Measurements from ENCODE around the gene HDDC2. TPM values are rescaled to one million over a fixed set of nuclear protein-coding genes. Genes with fewer than 3 reads are reported as not detected.

Gene HDDC2
- total RNA-seq, 2 experiments from 2014 or later = 19.4 to 21.6 TPM

DNA sequence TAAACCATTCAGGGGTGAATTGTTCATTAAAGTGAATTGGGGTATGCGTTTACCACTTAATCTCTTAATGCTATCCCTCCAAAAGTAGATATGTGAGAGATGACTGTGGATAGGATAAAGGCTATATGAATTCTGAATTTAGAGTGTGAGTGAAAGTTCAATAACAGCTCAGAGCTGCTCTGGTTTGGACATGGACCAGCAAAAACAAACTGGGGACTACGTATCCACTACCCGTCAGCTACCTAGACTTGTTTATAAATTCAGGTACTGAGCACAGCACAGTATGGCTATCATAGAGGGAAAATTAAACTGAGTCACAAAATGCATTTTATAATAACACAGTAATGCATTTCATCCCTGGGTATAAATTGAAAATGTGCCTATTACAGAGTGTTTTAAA lies 44.4 kb downstream of the HDDC2 start:
- no peak overlapping the region for H3K27ac Mint-ChIP-seq
- ATAC-seq (ENCODE audit: poor library complexity) (no peak), DNase-seq (no peak)
- CTCF ChIA-PET = no interaction called here
- no peaks in the 10 kb centered on the region for H3K4me1 ChIP-seq (ENCODE audit: insufficient read depth, low read length)
- H3K27me3 Mint-ChIP-seq = no peaks in the 10 kb centered on the region
- H3K9me3 Mint-ChIP-seq = no peaks in the 10 kb centered on the region
- H3K4me3 Mint-ChIP-seq = no peak overlapping the region
- H3K4me1 Mint-ChIP-seq (ENCODE audit: low read depth) = no peaks in the 10 kb centered on the region
- no peaks in the 10 kb centered on the region for H3K9me3 ChIP-seq (ENCODE audit: control insufficient read depth in 1 of 2, insufficient read depth in 1 of 2, low read length in 2 of 2)
- H3K27me3 ChIP-seq (ENCODE audit: control insufficient read depth in 1 of 2, insufficient read depth in 2 of 2, low read length in 2 of 2) = no peaks in the 10 kb centered on the region
- intact Hi-C loops (cut with DNase I, micrococcal nuclease) = no loop called here
- no peaks in the 10 kb centered on the region for H3K36me3 Mint-ChIP-seq (ENCODE audit: low read depth)
- TF ChIP-seq, protein P1, sequence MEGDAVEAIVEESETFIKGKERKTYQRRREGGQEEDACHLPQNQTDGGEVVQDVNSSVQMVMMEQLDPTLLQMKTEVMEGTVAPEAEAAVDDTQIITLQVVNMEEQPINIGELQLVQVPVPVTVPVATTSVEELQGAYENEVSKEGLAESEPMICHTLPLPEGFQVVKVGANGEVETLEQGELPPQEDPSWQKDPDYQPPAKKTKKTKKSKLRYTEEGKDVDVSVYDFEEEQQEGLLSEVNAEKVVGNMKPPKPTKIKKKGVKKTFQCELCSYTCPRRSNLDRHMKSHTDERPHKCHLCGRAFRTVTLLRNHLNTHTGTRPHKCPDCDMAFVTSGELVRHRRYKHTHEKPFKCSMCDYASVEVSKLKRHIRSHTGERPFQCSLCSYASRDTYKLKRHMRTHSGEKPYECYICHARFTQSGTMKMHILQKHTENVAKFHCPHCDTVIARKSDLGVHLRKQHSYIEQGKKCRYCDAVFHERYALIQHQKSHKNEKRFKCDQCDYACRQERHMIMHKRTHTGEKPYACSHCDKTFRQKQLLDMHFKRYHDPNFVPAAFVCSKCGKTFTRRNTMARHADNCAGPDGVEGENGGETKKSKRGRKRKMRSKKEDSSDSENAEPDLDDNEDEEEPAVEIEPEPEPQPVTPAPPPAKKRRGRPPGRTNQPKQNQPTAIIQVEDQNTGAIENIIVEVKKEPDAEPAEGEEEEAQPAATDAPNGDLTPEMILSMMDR (IDR thresholded peaks at IDR 0.05) = no peak
- POLR2A ChIA-PET = no interaction called here
- no peaks in the 10 kb centered on the region for H3K36me3 ChIP-seq (ENCODE audit: insufficient read depth, low read length)
- H3K27ac ChIP-seq (ENCODE audit: low read depth in 1 of 2, low read length in 2 of 2) = no peak overlapping the region
- H3K4me3 ChIP-seq (ENCODE audit: low read length) = no peak overlapping the region

DNA sequence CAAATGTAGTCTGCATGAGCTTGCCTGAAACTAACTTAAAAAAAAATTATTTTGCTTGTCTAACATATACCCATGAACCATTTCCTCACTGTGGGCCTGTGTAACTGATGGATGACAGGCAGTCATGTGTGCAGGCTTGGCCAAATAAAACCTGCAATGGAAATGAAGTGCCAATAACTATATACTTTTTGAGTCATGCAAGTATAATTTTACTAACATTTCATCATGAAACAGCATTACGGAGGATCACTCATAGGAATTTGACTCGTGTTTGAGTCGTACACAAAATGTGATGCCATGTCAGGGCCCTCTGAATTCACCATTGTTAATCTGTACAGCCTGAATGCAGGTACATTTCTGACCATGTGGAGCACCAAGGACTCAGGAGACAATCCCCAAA lies 46.6 kb downstream of the HDDC2 start:
- no peak overlapping the region for H3K27ac Mint-ChIP-seq
- no peaks in the 10 kb centered on the region for H3K27me3 Mint-ChIP-seq
- Histone ChIP-seq H3K27ac (ENCODE audit: low read depth in 1 of 2, low read length in 2 of 2) (no peak overlapping the region), H3K36me3 (ENCODE audit: insufficient read depth, low read length) (no peaks in the 10 kb centered on the region), H3K4me1 (ENCODE audit: insufficient read depth, low read length) (no peaks in the 10 kb centered on the region), H3K9me3 (ENCODE audit: control insufficient read depth in 1 of 2, insufficient read depth in 1 of 2, low read length in 2 of 2) (no peaks in the 10 kb centered on the region), H3K4me3 (ENCODE audit: low read length) (no peak overlapping the region), H3K27me3 (ENCODE audit: control insufficient read depth in 1 of 2, insufficient read depth in 2 of 2, low read length in 2 of 2) (no peaks in the 10 kb centered on the region)
- DNase-seq = no peak
- intact Hi-C loops (cut with DNase I, micrococcal nuclease) = no loop called here
- H3K9me3 Mint-ChIP-seq = no peaks in the 10 kb centered on the region
- ATAC-seq (ENCODE audit: poor library complexity) = no peak
- no peaks in the 10 kb centered on the region for H3K36me3 Mint-ChIP-seq (ENCODE audit: low read depth)
- no peaks in the 10 kb centered on the region for H3K4me1 Mint-ChIP-seq (ENCODE audit: low read depth)
- ChIA-PET POLR2A (no interaction called here), CTCF (no interaction called here)
- TF ChIP-seq, protein P1 (IDR thresholded peaks at IDR 0.05) = no peak
- no peak overlapping the region for H3K4me3 Mint-ChIP-seq

DNA sequence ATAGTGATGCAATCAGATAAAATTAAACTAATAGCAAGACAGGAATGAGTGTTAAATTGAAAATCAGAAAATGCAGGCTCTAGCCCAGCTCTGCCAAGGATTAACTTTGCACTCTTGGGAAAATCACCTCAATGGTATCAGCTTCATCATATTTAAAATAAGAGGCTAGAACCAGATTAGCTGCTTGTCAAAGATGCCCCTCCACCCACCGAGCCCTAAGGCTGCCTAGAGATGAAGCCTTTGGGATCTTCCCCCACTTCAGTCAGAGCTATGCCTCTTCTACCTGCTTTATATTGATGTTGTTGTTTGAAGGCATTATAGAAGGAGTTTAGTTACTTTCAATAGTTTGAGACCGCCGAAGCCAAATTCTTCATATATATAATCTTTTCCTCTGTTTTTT lies 47.4 kb downstream of the HDDC2 start:
- intact Hi-C loops (cut with DNase I, micrococcal nuclease) = no loop called here

More for the DNA sequence above, 47.4 kb downstream of the HDDC2 start:
- Histone ChIP-seq H3K9me3 (ENCODE audit: control insufficient read depth in 1 of 2, insufficient read depth in 1 of 2, low read length in 2 of 2) (no peaks in the 10 kb centered on the region), H3K4me3 (ENCODE audit: low read length) (no peak overlapping the region), H3K36me3 (ENCODE audit: insufficient read depth, low read length) (no peaks in the 10 kb centered on the region), H3K4me1 (ENCODE audit: insufficient read depth, low read length) (no peaks in the 10 kb centered on the region), H3K27ac (ENCODE audit: low read depth in 1 of 2, low read length in 2 of 2) (no peak overlapping the region), H3K27me3 (ENCODE audit: control insufficient read depth in 1 of 2, insufficient read depth in 2 of 2, low read length in 2 of 2) (no peaks in the 10 kb centered on the region)
- ATAC-seq (ENCODE audit: poor library complexity) (no peak), DNase-seq (no peak)
- H3K9me3 Mint-ChIP-seq = no peaks in the 10 kb centered on the region
- no peak overlapping the region for H3K27ac Mint-ChIP-seq
- H3K36me3 Mint-ChIP-seq (ENCODE audit: low read depth) = no peaks in the 10 kb centered on the region
- ChIA-PET POLR2A (no interaction called here), CTCF (no interaction called here)
- H3K4me1 Mint-ChIP-seq (ENCODE audit: low read depth) = no peaks in the 10 kb centered on the region
- TF ChIP-seq, protein P1 (IDR thresholded peaks at IDR 0.05) = no peak
- no peak overlapping the region for H3K4me3 Mint-ChIP-seq
- H3K27me3 Mint-ChIP-seq = no peaks in the 10 kb centered on the region

Measured in CD4-positive, alpha-beta T cell (primary cell).